ENCODE results near the gene CXXC5. TPM values are rescaled to one million over a fixed set of nuclear protein-coding genes. Genes with fewer than 3 reads are reported as not detected.

CXXC5 gene
- polyA plus RNA-seq, 1 of the 3 experiments (the other 2 are of a cell fraction): 47.4 TPM

DNA sequence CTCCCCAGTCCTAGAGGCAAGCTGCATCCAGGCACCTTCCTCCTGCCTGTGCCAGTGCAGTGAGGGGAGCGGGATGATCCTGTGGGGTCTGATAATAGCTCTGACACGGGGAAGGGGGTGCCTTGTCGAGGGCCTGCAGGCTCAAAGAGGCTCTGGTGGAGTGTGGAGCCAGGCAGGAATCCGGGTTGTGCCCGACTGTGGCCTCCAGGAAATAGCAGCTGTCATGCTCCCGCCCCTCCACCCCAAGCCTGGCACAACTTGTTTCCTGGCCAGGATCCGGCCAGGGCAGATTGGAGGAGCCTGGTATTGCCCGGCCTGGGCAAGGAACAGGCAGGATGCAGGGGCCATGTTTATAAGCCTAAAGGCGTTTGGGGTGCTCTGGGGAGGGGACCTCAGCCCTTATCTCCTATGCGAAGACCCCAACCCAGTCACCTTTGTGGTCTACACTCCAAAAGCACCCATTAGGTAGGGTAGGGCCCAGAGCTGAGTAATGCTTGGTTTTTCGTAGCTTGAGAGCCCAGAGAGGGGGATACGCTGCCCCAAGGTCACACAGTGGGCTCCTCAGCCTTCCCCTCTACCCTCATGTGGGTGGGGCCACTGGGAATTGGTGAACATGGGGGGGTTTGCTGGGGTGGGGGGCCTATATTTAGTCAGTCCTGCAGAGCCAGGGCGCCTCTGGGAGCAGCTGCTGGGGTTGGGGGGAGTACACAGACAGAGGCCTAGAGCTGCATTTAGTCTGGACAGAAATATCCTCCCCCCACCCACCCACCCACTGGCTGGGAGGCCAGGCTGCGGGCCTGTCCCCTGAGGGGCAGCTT lies 12.2 kb downstream of the CXXC5 start (continued):
- no peak for TF ChIP-seq ZBTB33 (IDR thresholded peaks at IDR 0.05; ENCODE audit: borderline replicate concordance, low read depth)
- TF ChIP-seq, protein P1, sequence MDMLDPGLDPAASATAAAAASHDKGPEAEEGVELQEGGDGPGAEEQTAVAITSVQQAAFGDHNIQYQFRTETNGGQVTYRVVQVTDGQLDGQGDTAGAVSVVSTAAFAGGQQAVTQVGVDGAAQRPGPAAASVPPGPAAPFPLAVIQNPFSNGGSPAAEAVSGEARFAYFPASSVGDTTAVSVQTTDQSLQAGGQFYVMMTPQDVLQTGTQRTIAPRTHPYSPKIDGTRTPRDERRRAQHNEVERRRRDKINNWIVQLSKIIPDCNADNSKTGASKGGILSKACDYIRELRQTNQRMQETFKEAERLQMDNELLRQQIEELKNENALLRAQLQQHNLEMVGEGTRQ (IDR thresholded peaks at IDR 0.05; ENCODE audit: borderline replicate concordance, low read depth, low read length): no peak
- no peak for TF ChIP-seq RCOR1 (IDR thresholded peaks at IDR 0.05; ENCODE audit: low read length)
- no peak; the same call in 1 of the 2 replicates for TF ChIP-seq FOXJ3 (CRISPR knock-in tag; IDR thresholded peaks at IDR 0.05)
- no peak for TF ChIP-seq FOXM1 (IDR thresholded peaks at IDR 0.05; ENCODE audit: low read depth)
- TF ChIP-seq CHD2 (IDR thresholded peaks at IDR 0.05; ENCODE audit: low read length, partially characterized antibody): peak; percentile 35
- TF ChIP-seq MEF2A (IDR thresholded peaks at IDR 0.05; ENCODE audit: borderline replicate concordance, low read depth): no peak
- peak; percentile 84 for TF ChIP-seq NFIC (IDR thresholded peaks at IDR 0.05; ENCODE audit: borderline replicate concordance)
- TF ChIP-seq, protein P2, sequence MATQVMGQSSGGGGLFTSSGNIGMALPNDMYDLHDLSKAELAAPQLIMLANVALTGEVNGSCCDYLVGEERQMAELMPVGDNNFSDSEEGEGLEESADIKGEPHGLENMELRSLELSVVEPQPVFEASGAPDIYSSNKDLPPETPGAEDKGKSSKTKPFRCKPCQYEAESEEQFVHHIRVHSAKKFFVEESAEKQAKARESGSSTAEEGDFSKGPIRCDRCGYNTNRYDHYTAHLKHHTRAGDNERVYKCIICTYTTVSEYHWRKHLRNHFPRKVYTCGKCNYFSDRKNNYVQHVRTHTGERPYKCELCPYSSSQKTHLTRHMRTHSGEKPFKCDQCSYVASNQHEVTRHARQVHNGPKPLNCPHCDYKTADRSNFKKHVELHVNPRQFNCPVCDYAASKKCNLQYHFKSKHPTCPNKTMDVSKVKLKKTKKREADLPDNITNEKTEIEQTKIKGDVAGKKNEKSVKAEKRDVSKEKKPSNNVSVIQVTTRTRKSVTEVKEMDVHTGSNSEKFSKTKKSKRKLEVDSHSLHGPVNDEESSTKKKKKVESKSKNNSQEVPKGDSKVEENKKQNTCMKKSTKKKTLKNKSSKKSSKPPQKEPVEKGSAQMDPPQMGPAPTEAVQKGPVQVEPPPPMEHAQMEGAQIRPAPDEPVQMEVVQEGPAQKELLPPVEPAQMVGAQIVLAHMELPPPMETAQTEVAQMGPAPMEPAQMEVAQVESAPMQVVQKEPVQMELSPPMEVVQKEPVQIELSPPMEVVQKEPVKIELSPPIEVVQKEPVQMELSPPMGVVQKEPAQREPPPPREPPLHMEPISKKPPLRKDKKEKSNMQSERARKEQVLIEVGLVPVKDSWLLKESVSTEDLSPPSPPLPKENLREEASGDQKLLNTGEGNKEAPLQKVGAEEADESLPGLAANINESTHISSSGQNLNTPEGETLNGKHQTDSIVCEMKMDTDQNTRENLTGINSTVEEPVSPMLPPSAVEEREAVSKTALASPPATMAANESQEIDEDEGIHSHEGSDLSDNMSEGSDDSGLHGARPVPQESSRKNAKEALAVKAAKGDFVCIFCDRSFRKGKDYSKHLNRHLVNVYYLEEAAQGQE (IDR thresholded peaks at IDR 0.05; ENCODE audit: low read depth, low read length): peak; percentile 53; the same call in 1 of the 2 replicates
- peak; percentile 30; the same call in 1 of the 2 replicates for TF ChIP-seq RAD21 (IDR thresholded peaks at IDR 0.05; ENCODE audit: low read length)
- 0 out of 2 replicates have a peak, but pooled peaks have one; percentile 33 for TF ChIP-seq GABPA (IDR thresholded peaks at IDR 0.05; ENCODE audit: low read depth)
- TF ChIP-seq USF1 (IDR thresholded peaks at IDR 0.05; ENCODE audit: borderline replicate concordance, low read depth): no peak
- TF ChIP-seq RFX5 (IDR thresholded peaks at IDR 0.05; ENCODE audit: low read length): no peak
- TF ChIP-seq GATA2 (CRISPR knock-in tag; IDR thresholded peaks at IDR 0.05): peak; percentile 29; the same call in 1 of the 2 replicates
- peak; percentile 71 for TF ChIP-seq TCF12 (IDR thresholded peaks at IDR 0.05)
- 0 out of 2 replicates have a peak, but pooled peaks have one; percentile 26 for TF ChIP-seq JUND (IDR thresholded peaks at IDR 0.05)
- peak; percentile 63; the same call in 1 of the 2 replicates for TF ChIP-seq SIN3A (IDR thresholded peaks at IDR 0.05; ENCODE audit: borderline replicate concordance, low read depth, low read length)
- TF ChIP-seq POLR2AphosphoS5 (IDR thresholded peaks at IDR 0.05; ENCODE audit: low read depth, low read length): peak; percentile 64
- peak; percentile 64 for TF ChIP-seq ELF1 (IDR thresholded peaks at IDR 0.05)
- peak; percentile 75; the same call in 1 of the 2 replicates for TF ChIP-seq MXI1 (IDR thresholded peaks at IDR 0.05; ENCODE audit: low read depth, low read length)
- peak; percentile 78; the same call in 1 of the 2 replicates for TF ChIP-seq MAX (IDR thresholded peaks at IDR 0.05; ENCODE audit: low read depth)
